B cell (primary cell): Measurements from ENCODE around the gene MRPS11. TPM values are rescaled to one million over a fixed set of nuclear protein-coding genes. Genes with fewer than 3 reads are reported as not detected.

Experiments
- ATAC-seq: fragments of 200-7000 bp; cut with Tn5 transposase; one replicate; pipeline ENCODE4 v1.10.0; 2021; ENCODE audit warnings: low read depth, mild to moderate bottlenecking, moderate number of reproducible peaks, moderate library complexity
- CTCF ChIA-PET: fragments of 350-600 bp; sonication (Branson Sonifier 250); formaldehyde crosslinking; loops from one replicate; lab custom pipeline; 2021; ENCODE audit warnings: antibody characterized with exemption, inconsistent platforms; lab: Charles Lee
- POLR2A ChIA-PET: fragments of 350-600 bp; sonication (Branson Sonifier 250); formaldehyde crosslinking; loops from one replicate; lab custom pipeline; 2021; ENCODE audit warnings: antibody characterized with exemption; lab: Charles Lee
- DNase-seq: peaks from one replicate; pipeline ENCODE4 v3.0.0; 2013
- H2AFZ ChIP-seq: 2 replicates; pipeline ENCODE4 v1.6.1; 2012; ENCODE audit warnings: mild to moderate bottlenecking, low read depth, low read length; ENCODE audit not compliant: insufficient read depth, poor library complexity, severe bottlenecking
- H3K27ac ChIP-seq, 2 donors: 1 replicate in 1 of 2; 2 replicates in 1 of 2; pipeline ENCODE4 v1.5.1; 2012 to 2013; ENCODE audit warnings: low read length in 2 of 2, mild to moderate bottlenecking in 2 of 2, moderate library complexity in 1 of 2
- H3K27me3 ChIP-seq, 4 experiments: fragments of 200-600 bp in 1 of 4; sonication (generic) in 1 of 4; replicated peaks in 1 of 4; 1 replicate in 2 of 4; 2 replicates in 2 of 4; pipeline versions ENCODE4 v1.6.1 to v1.7.0; 2013 to 2016; ENCODE audit warnings: low read length in 3 of 4, mild to moderate bottlenecking in 2 of 4, mixed read lengths in 1 of 4, moderate library complexity in 1 of 4; ENCODE audit not compliant: insufficient read depth in 4 of 4, control insufficient read depth in 3 of 4; ENCODE audit errors: control extremely low read depth in 1 of 4
- H3K36me3 ChIP-seq, 2 experiments: replicated peaks in 1 of 2; 1 replicate in 1 of 2; 2 replicates in 1 of 2; pipeline versions ENCODE4 v1.6.1 to v1.7.1; 2013; ENCODE audit warnings: low read length in 1 of 2; ENCODE audit not compliant: insufficient read depth in 2 of 2, control insufficient read depth in 1 of 2; ENCODE audit errors: control extremely low read depth in 1 of 2, extremely low read depth in 1 of 2
- H3K4me1 ChIP-seq, 2 donors: fragments of 200-600 bp in 1 of 2; sonication (generic) in 1 of 2; 1 replicate in 1 of 2; 2 replicates in 1 of 2; pipeline versions ENCODE4 v1.5.1 to v1.6.1; 2013 to 2017; ENCODE audit warnings: low read length in 2 of 2; ENCODE audit not compliant: control insufficient read depth in 2 of 2, insufficient read depth in 2 of 2
- H3K4me2 ChIP-seq: replicated peaks from 2 replicates; pipeline ENCODE3; 2012; ENCODE audit warnings: mild to moderate bottlenecking, low read depth, low read length; ENCODE audit not compliant: poor library complexity, severe bottlenecking
- H3K4me3 ChIP-seq, 5 experiments: fragments of 200-600 bp in 1 of 5; sonication (generic) in 1 of 5; 1 replicate in 3 of 5; 2 replicates in 2 of 5; pipeline versions ENCODE4 v1.5.1 to v1.7.0; 2011 to 2016; ENCODE audit warnings: low read length in 4 of 5, mild to moderate bottlenecking in 4 of 5, low read depth in 2 of 5, control low read depth in 1 of 5, moderate library complexity in 1 of 5; ENCODE audit not compliant: insufficient read depth in 1 of 5; ENCODE audit errors: control extremely low read depth in 1 of 5, extremely low read depth in 1 of 5
- H3K79me2 ChIP-seq: fragments of 200-600 bp; sonication (generic); one replicate; pipeline ENCODE4 v1.6.0; 2016; ENCODE audit warnings: low read length; ENCODE audit not compliant: control insufficient read depth, insufficient read depth
- H3K9ac ChIP-seq: fragments of 200-600 bp; sonication (generic); 2 replicates; pipeline ENCODE4 v1.6.1; 2017; ENCODE audit warnings: mild to moderate bottlenecking, low read length, moderate library complexity
- H3K9me3 ChIP-seq, 3 donors: one replicate each; pipeline versions ENCODE4 v1.6.1 to v1.7.1; 2013; ENCODE audit warnings: low read length in 2 of 3; ENCODE audit not compliant: control insufficient read depth in 2 of 3, insufficient read depth in 1 of 3; ENCODE audit errors: control extremely low read depth in 1 of 3
- H4K20me1 ChIP-seq: 2 replicates; pipeline ENCODE4 v1.6.0; 2012; ENCODE audit warnings: mild to moderate bottlenecking, low read length; ENCODE audit not compliant: insufficient read depth, control insufficient read depth, poor library complexity, severe bottlenecking
- H3K27ac Mint-ChIP-seq: one replicate; pipeline ENCODE4 v1.8.0; 2021; ENCODE audit warnings: mixed read lengths
- H3K27me3 Mint-ChIP-seq: one replicate; pipeline ENCODE4 v1.8.0; 2021; ENCODE audit warnings: mixed read lengths
- H3K4me1 Mint-ChIP-seq: one replicate; pipeline ENCODE4 v1.8.0; 2021; ENCODE audit warnings: mixed read lengths
- H3K4me3 Mint-ChIP-seq: one replicate; pipeline ENCODE4 v1.8.0; 2021; ENCODE audit warnings: mixed read lengths
- H3K9me3 Mint-ChIP-seq: one replicate; pipeline ENCODE4 v1.8.0; 2022; ENCODE audit warnings: mixed read lengths; ENCODE audit not compliant: insufficient read depth
- CTCF ChIP-seq: fragments of 200-600 bp; IDR thresholded peaks from one replicate; pipeline ENCODE4 v1.8.0; 2022; ENCODE audit warnings: antibody characterized with exemption, mild to moderate bottlenecking
- EZH2 ChIP-seq: IDR thresholded peaks from 2 replicates; pipeline ENCODE4 v1.6.1; 2012; ENCODE audit warnings: borderline replicate concordance, low read depth, mild to moderate bottlenecking, moderate library complexity, low read length; ENCODE audit not compliant: insufficient read depth, poor library complexity, severe bottlenecking
- WGBS: methylation state at CpG from one replicate; pipeline ENCODE4 v1.1.5; 2013; ENCODE audit warnings: missing lambda C conversion rate; ENCODE audit not compliant: insufficient coverage; 5-methylcytosine and 5-hydroxymethylcytosine counted together
- intact Hi-C: fragments of 100-400 bp; cut with micrococcal nuclease; formaldehyde crosslinking; loops from one replicate; pipeline ENCODE4 v1.10.0; 2022
- polyA plus RNA-seq: library from polyadenylated mRNA; depleted of rRNA; stranded (reverse); fragments of >200 nt; gene quantifications from 2 replicates; pipeline ENCODE4 v1.2.3, GENCODE V29; 2012
- total RNA-seq, 2 donors: library from RNA; stranded (reverse); fragments of 120-200 nt in 1 of 2; gene quantifications; 1 replicate in 1 of 2; 2 replicates in 1 of 2; pipeline versions ENCODE4 v1.2.3 to v1.2.4, GENCODE V29; 2013 to 2022

MRPS11 gene
- total and polyA plus RNA-seq, 2 donors (not counting 1 experiment from before 2014, with no cell fraction given): 21.1 to 37.9 TPM

- intact Hi-C loops: no loop called here
- WGBS: 100% methylated on average over 2 of the region's 3 CpGs
- Histone ChIP-seq H3K9ac (no peak overlapping the region), H3K36me3 (no peaks in the 10 kb centered on the region), H3K4me1 (no peaks in the 10 kb centered on the region), H3K4me3 (no peak overlapping the region), H4K20me1 (no peaks in the 10 kb centered on the region), H3K27ac (no peak overlapping the region), H2AFZ (no peak overlapping the region), H3K4me2 (no peak overlapping the region), H3K79me2 (no peaks in the 10 kb centered on the region), H3K27me3 (no peaks in the 10 kb centered on the region), H3K9me3 (no peaks in the 10 kb centered on the region)
- Mint-ChIP-seq H3K4me1 (no peaks in the 10 kb centered on the region), H3K27me3 (no peaks in the 10 kb centered on the region), H3K9me3 (no peaks in the 10 kb centered on the region), H3K27ac (no peak overlapping the region), H3K4me3 (no peak overlapping the region)
- no peak for TF ChIP-seq EZH2
- no peak for TF ChIP-seq CTCF
- ChIA-PET POLR2A (no interaction called here), CTCF (no interaction called here)
- ATAC-seq: no peak
- DNase-seq: no peak
These were observed 22.5 kb downstream of the MRPS11 start for GRCh38 chr15:88490036-88490435.

- 79% methylated on average over 10 of the region's 10 CpGs for WGBS
- intact Hi-C loops: no loop called here
These were observed 23.6 kb downstream of the MRPS11 start for GRCh38 chr15:88491158-88491557.

More at GRCh38 chr15:88491158-88491557, 23.6 kb downstream of the MRPS11 start:
- Histone ChIP-seq H3K4me2 (no peak overlapping the region), H3K36me3 (no peaks in the 10 kb centered on the region), H3K27me3 (no peaks in the 10 kb centered on the region), H3K4me1 (no peaks in the 10 kb centered on the region), H3K9ac (no peak overlapping the region), H3K4me3 (no peak overlapping the region), H3K79me2 (no peaks in the 10 kb centered on the region), H2AFZ (no peak overlapping the region), H3K27ac (no peak overlapping the region), H3K9me3 (no peaks in the 10 kb centered on the region), H4K20me1 (no peaks in the 10 kb centered on the region)
- ChIA-PET CTCF (no interaction called here), POLR2A (no interaction called here)
- Mint-ChIP-seq H3K4me1 (no peaks in the 10 kb centered on the region), H3K27me3 (no peaks in the 10 kb centered on the region), H3K27ac (no peak overlapping the region), H3K9me3 (no peaks in the 10 kb centered on the region), H3K4me3 (no peak overlapping the region)
- no peak for TF ChIP-seq EZH2
- TF ChIP-seq CTCF: no peak
- ATAC-seq (no peak), DNase-seq (no peak)
